Transverse colon (tissue), 4 donors: ENCODE measurements around the gene CAB39L. TPM values are rescaled to one million over a fixed set of nuclear protein-coding genes. Genes with fewer than 3 reads are reported as not detected.

Experiments
- DNase-seq: peaks from one replicate; pipeline ENCODE4 v3.0.0-alpha.2; 2019
- H3K27ac ChIP-seq, 4 donors: fragments of 200-600 bp; sonication (generic); 2 replicates each; pipeline ENCODE4 v1.5.1; 2016 to 2018; ENCODE audit warnings: inconsistent platforms in 4 of 4
- H3K27me3 ChIP-seq: fragments of 200-600 bp; sonication (generic); 2 replicates; pipeline ENCODE4 v1.5.1; 2017; ENCODE audit warnings: inconsistent platforms
- H3K36me3 ChIP-seq, 4 donors: fragments of 200-600 bp; sonication (generic); 2 replicates each; pipeline ENCODE4 v1.5.1; 2017 to 2019; ENCODE audit warnings: inconsistent platforms in 4 of 4
- H3K4me1 ChIP-seq, 4 donors: fragments of 200-600 bp; sonication (generic); 2 replicates each; pipeline ENCODE4 v1.5.1; 2017 to 2020; ENCODE audit warnings: inconsistent platforms in 4 of 4
- H3K4me3 ChIP-seq, 4 donors: fragments of 200-600 bp; sonication (generic); 1 replicate in 1 of 4; 2 replicates in 3 of 4; pipeline versions ENCODE4 v1.5.1 to v1.6.1; 2017 to 2019; ENCODE audit warnings: inconsistent platforms in 4 of 4
- H3K9me3 ChIP-seq, 2 donors: fragments of 200-600 bp; sonication (generic); 2 replicates each; pipeline ENCODE4 v1.5.1; 2017 to 2019; ENCODE audit warnings: inconsistent platforms in 2 of 2
- EP300 ChIP-seq: sonication (generic); formaldehyde crosslinking; IDR thresholded peaks from one replicate; pipeline ENCODE4 v1.6.1; 2017; ENCODE audit warnings: antibody characterized with exemption, low read depth
- POLR2A ChIP-seq: fragments of 450-650 bp; IDR thresholded peaks from one replicate; pipeline ENCODE4 v1.6.1; 2016; ENCODE audit warnings: antibody characterized with exemption, mild to moderate bottlenecking, moderate library complexity
- POLR2AphosphoS5 ChIP-seq, 3 donors: sonication (generic); formaldehyde crosslinking; IDR thresholded peaks; one replicate each; pipeline ENCODE4 v1.6.1; 2016; ENCODE audit warnings: antibody characterized with exemption in 3 of 3
- WGBS, 2 donors: methylation state at CpG; one replicate each; pipeline ENCODE4 v1.1.5; 2018; ENCODE audit warnings: low coverage in 1 of 2; 5-methylcytosine and 5-hydroxymethylcytosine counted together
- in situ Hi-C, 4 donors: fragments of 200-750 bp; cut with MboI; loops; one replicate each; pipeline versions ENCODE4 v1.15.0 to v1.15.1; 2017; ENCODE audit warnings: low sequenced_read_pairs in 3 of 4, low pct_ligation_motif_present in 1 of 4, low pct_unique_long_range_greater_than_20kb in 1 of 4
- intact Hi-C: fragments of 100-400 bp; cut with DNase I; formaldehyde crosslinking; loops from one replicate; pipeline ENCODE4 v1.15.1; 2023; ENCODE audit warnings: low total_unique reads
- total RNA-seq, 4 donors: library from RNA; depleted of rRNA; stranded (reverse); fragments of >200 nt; gene quantifications; one replicate each; pipeline ENCODE4 v1.1.0, GENCODE V29; 2016
- TF ChIP-seq, protein P1 (sequence below), 5 experiments: fragments of 200-600 bp in 3 of 5; fragments of 450-650 bp in 2 of 5; sonication (generic) in 3 of 5; IDR thresholded peaks; 1 replicate in 2 of 5; 2 replicates in 3 of 5; pipeline ENCODE4 v1.5.1; 2016 to 2017; ENCODE audit warnings: antibody characterized with exemption in 5 of 5, inconsistent platforms in 3 of 5, mild to moderate bottlenecking in 2 of 5, moderate library complexity in 1 of 5

CAB39L gene
- total RNA-seq, 4 donors from 2014 or later, result 23.5 to 36.7 (median 25.4) TPM

DNA sequence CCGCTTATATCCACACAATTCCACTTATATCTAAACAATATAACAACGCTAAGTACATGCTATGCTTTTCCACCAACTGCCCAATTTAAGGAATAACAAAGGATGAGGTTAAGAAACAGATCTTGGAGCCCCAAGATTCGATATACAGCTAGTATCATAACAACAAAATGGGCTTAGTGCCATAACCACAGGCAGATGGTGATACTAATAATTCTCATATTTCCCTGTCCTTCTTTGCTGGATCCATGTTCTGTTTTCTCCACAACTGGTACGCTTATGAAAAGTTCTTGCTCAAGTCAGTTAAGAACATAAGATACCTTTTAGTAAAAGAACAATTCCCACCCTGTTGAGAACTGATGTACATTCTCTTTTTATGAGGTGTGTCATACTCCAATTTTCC lies 33.9 kb downstream of the CAB39L start:
- 71 to 73% methylated on average over 4 of the region's 4 CpGs for WGBS, 2 donors
- H3K4me1 ChIP-seq, result peaks cover 0 to 9% (median 1%) of the 10 kb centered on the region in 4 donors
- peak overlapping the region in 2 of 4 donors; percentile 26 to 69 for H3K27ac ChIP-seq
- no peaks in the 10 kb centered on the region for H3K36me3 ChIP-seq
- H3K9me3 ChIP-seq, result peaks cover 2 to 3% of the 10 kb centered on the region in 2 donors
- in situ Hi-C loops, result no loop called here
- H3K27me3 ChIP-seq, result no peaks in the 10 kb centered on the region
- TF ChIP-seq EP300 (no peak), POLR2AphosphoS5 (IDR thresholded peaks at IDR 0.05) (no peak), POLR2A (no peak)
- TF ChIP-seq, protein P1, sequence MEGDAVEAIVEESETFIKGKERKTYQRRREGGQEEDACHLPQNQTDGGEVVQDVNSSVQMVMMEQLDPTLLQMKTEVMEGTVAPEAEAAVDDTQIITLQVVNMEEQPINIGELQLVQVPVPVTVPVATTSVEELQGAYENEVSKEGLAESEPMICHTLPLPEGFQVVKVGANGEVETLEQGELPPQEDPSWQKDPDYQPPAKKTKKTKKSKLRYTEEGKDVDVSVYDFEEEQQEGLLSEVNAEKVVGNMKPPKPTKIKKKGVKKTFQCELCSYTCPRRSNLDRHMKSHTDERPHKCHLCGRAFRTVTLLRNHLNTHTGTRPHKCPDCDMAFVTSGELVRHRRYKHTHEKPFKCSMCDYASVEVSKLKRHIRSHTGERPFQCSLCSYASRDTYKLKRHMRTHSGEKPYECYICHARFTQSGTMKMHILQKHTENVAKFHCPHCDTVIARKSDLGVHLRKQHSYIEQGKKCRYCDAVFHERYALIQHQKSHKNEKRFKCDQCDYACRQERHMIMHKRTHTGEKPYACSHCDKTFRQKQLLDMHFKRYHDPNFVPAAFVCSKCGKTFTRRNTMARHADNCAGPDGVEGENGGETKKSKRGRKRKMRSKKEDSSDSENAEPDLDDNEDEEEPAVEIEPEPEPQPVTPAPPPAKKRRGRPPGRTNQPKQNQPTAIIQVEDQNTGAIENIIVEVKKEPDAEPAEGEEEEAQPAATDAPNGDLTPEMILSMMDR (IDR thresholded peaks at IDR 0.05), result no peak
- no peak for DNase-seq
- H3K4me3 ChIP-seq, result no peak overlapping the region
- intact Hi-C loops, result no loop called here

DNA sequence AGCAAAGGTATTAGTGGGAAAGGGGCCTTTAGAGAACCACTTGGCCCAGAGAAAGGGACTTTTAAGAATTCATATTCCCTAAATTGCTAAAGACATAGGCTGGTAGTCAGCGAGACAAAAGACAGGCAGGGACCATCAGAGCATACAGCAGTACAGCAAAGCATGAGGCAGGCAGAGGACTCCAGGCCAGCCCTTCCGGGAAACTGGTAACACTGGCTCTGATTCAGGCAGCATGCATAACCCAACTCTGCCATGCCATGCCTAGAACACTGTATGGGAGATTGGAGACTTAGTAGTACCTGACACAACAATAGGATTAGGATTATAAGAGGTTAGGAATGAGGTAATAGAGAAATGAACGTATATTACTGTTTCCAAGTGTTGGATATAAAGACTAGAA lies 34.9 kb downstream of the CAB39L start:
- Histone ChIP-seq H3K36me3 (no peaks in the 10 kb centered on the region), H3K9me3 (peaks cover 10 to 12% of the 10 kb centered on the region in 2 donors), H3K27me3 (no peaks in the 10 kb centered on the region), H3K4me1 (peaks cover 0 to 9% (median 1%) of the 10 kb centered on the region in 4 donors), H3K4me3 (no peak overlapping the region), H3K27ac (peak overlapping the region; percentile 3 to 69 (median 42))
- in situ Hi-C loops (no loop called here), intact Hi-C loops (no loop called here)
- no peak for TF ChIP-seq POLR2AphosphoS5 (IDR thresholded peaks at IDR 0.05)
- TF ChIP-seq EP300, result no peak
- TF ChIP-seq, protein P1 (IDR thresholded peaks at IDR 0.05), result no peak
- TF ChIP-seq POLR2A, result no peak
- WGBS, 2 donors, result 61 to 71% methylated on average over 2 to 3 of the region's 3 CpGs
- no peak for DNase-seq

DNA sequence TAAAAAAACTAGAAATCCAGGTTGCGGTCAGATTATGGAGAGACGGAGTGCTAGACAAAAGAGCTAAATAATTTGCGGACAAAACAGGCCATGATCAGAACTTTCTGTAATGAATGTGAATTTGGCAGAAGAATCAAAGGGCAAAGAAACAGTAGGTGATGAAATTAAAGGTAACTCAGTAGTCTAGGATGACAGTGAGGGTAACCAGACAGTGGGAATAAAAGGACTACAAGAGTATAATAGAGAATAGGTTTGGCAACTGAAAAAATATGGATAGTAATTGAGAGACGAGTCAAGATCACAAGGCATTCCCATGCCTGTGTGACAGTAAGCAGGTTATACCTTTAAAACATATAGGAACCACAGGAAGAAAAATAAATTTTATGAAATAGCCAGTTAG lies 35.9 kb downstream of the CAB39L start:
- 85 to 88% methylated on average over 4 of the region's 4 CpGs for WGBS, 2 donors
- intact Hi-C loops (no loop called here), in situ Hi-C loops (no loop called here)
- peak in 2 of 3 donors; percentile 30 to 37 for TF ChIP-seq POLR2AphosphoS5 (IDR thresholded peaks at IDR 0.05)
- TF ChIP-seq, protein P1 (IDR thresholded peaks at IDR 0.05), result no peak
- TF ChIP-seq POLR2A, result no peak
- TF ChIP-seq EP300, result no peak
- Histone ChIP-seq H3K27me3 (no peaks in the 10 kb centered on the region), H3K27ac (peak overlapping the region; percentile 31 to 69 (median 42)), H3K4me3 (no peak overlapping the region), H3K9me3 (peaks cover 10 to 12% of the 10 kb centered on the region in 2 donors), H3K4me1 (peaks cover 0 to 9% (median 1%) of the 10 kb centered on the region in 4 donors), H3K36me3 (no peaks in the 10 kb centered on the region)
- DNase-seq, result no peak

DNA sequence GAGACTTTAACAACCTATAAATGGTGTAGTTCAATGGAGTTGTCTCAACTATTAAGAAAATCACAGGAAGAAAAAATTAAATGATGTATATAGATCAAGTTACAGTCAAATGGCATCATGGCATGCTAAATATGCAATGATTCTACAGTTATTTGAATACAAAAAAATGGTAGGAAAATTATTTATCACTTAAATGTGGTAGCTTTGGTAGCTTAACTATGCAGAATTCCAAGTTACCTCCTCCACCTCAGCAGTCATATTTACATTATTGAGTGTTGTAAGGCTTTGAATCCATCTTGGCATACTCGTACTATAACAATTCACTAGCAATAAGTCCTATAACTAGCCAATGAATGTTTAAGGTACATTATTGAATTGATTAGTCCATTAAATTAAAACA lies 36.8 kb downstream of the CAB39L start:
- 93 to 95% methylated on average over 1 of the region's 1 CpG for WGBS, 2 donors

More for the DNA sequence above, 36.8 kb downstream of the CAB39L start:
- Histone ChIP-seq H3K9me3 (peaks cover 10 to 12% of the 10 kb centered on the region in 2 donors), H3K36me3 (no peaks in the 10 kb centered on the region), H3K27ac (no peak overlapping the region), H3K27me3 (no peaks in the 10 kb centered on the region), H3K4me1 (peaks cover 0 to 11% (median 4%) of the 10 kb centered on the region in 4 donors), H3K4me3 (no peak overlapping the region)
- TF ChIP-seq POLR2A, result no peak
- TF ChIP-seq, protein P1 (IDR thresholded peaks at IDR 0.05), result no peak
- TF ChIP-seq EP300, result no peak
- no peak for TF ChIP-seq POLR2AphosphoS5 (IDR thresholded peaks at IDR 0.05)
- in situ Hi-C loops, result no loop called here
- no peak for DNase-seq
- intact Hi-C loops, result no loop called here
